ENCODE measurements around the gene ATAD3C.

GRCh38 chr1:1470626-1471388, 21.3 kb downstream of the ATAD3C start:
- TF ChIP-seq CTCF (optimal IDR thresholded peaks at IDR 0.05 in 1 of 3, IDR thresholded peaks at IDR 0.05 in 1 of 3, conservative IDR thresholded peaks at IDR 0.05 in 1 of 3; ENCODE audit: extremely low read depth in 1 of 3, insufficient read depth in 2 of 3, low read length in 3 of 3) (no peak), EZH2 (IDR thresholded peaks at IDR 0.05; ENCODE audit: low read length) (no peak)
